Measurements from ENCODE around the gene CCNG1. TPM values are rescaled to one million over a fixed set of nuclear protein-coding genes. Genes with fewer than 3 reads are reported as not detected.

CCNG1 gene
- total RNA-seq, 1 experiment from 2014 or later = 196 TPM

GRCh38 chr5:163478126-163478981, 41.0 kb downstream of the CCNG1 start:
- H3K36me3 Mint-ChIP-seq (ENCODE audit: insufficient read depth, unreplicated experiment) = peaks cover 17% of the 10 kb centered on the region
- intact Hi-C loops (cut with micrococcal nuclease) = no loop called here
- ChIA-PET CTCF (interaction anchor here (0.7 to 2.6 kb wide), 6 partner anchors 9 to 30 kb away, joined by 3 to 7 read pairs (median 3); partner anchors contain the start of genes HMMR and NUDCD2), POLR2A (interaction anchor here (0.6 to 18.0 kb wide), 10 partner anchors 10 to 53 kb away, joined by 3 to 284 read pairs (median 6); partner anchors contain the start of genes HMMR, MAT2B and NUDCD2)
- no TSS peak for BruUV-seq (replicated peaks)
- H3K27ac Mint-ChIP-seq (ENCODE audit: low read depth, unreplicated experiment) = peak overlapping the region; percentile 80
- no peaks in the 10 kb centered on the region for H3K9me3 Mint-ChIP-seq (ENCODE audit: unreplicated experiment)
- DNase-seq (ENCODE audit: unreplicated experiment) = peak; percentile 34
- TF ChIP-seq, protein P1, sequence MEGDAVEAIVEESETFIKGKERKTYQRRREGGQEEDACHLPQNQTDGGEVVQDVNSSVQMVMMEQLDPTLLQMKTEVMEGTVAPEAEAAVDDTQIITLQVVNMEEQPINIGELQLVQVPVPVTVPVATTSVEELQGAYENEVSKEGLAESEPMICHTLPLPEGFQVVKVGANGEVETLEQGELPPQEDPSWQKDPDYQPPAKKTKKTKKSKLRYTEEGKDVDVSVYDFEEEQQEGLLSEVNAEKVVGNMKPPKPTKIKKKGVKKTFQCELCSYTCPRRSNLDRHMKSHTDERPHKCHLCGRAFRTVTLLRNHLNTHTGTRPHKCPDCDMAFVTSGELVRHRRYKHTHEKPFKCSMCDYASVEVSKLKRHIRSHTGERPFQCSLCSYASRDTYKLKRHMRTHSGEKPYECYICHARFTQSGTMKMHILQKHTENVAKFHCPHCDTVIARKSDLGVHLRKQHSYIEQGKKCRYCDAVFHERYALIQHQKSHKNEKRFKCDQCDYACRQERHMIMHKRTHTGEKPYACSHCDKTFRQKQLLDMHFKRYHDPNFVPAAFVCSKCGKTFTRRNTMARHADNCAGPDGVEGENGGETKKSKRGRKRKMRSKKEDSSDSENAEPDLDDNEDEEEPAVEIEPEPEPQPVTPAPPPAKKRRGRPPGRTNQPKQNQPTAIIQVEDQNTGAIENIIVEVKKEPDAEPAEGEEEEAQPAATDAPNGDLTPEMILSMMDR (IDR thresholded peaks at IDR 0.05; ENCODE audit: unreplicated experiment) = no peak
- no peaks in the 10 kb centered on the region for H3K27me3 Mint-ChIP-seq (ENCODE audit: insufficient read depth, unreplicated experiment)
- H3K4me3 Mint-ChIP-seq (ENCODE audit: unreplicated experiment) = no peak overlapping the region
- H3K4me1 Mint-ChIP-seq (ENCODE audit: insufficient read depth, unreplicated experiment) = peaks cover 18% of the 10 kb centered on the region

- TF ChIP-seq, protein P1 (IDR thresholded peaks at IDR 0.05; ENCODE audit: unreplicated experiment) = no peak
- H3K4me3 Mint-ChIP-seq (ENCODE audit: unreplicated experiment) = no peak overlapping the region
- no peaks in the 10 kb centered on the region for H3K27me3 Mint-ChIP-seq (ENCODE audit: insufficient read depth, unreplicated experiment)
- DNase-seq (ENCODE audit: unreplicated experiment) = no peak
- intact Hi-C loops (cut with micrococcal nuclease) = no loop called here
- no peaks in the 10 kb centered on the region for H3K9me3 Mint-ChIP-seq (ENCODE audit: unreplicated experiment)
- no TSS peak for BruUV-seq (replicated peaks)
- ChIA-PET CTCF (interaction anchor here (1.0 to 2.6 kb wide), 5 partner anchors 10 to 29 kb away, joined by 3 to 7 read pairs (median 6); partner anchors contain the start of genes HMMR and NUDCD2), POLR2A (interaction anchor here (0.6 to 18.0 kb wide), 9 partner anchors 10 to 53 kb away, joined by 3 to 284 read pairs (median 7); partner anchors contain the start of genes HMMR, MAT2B and NUDCD2)
- peaks cover 18% of the 10 kb centered on the region for H3K4me1 Mint-ChIP-seq (ENCODE audit: insufficient read depth, unreplicated experiment)
- H3K27ac Mint-ChIP-seq (ENCODE audit: low read depth, unreplicated experiment) = peak overlapping the region; percentile 80
- peaks cover 17% of the 10 kb centered on the region for H3K36me3 Mint-ChIP-seq (ENCODE audit: insufficient read depth, unreplicated experiment)
Measured at GRCh38 chr5:163478982-163479271, 41.5 kb downstream of the CCNG1 start.

GRCh38 chr5:163489055-163489744, 51.8 kb downstream of the CCNG1 start:
- H3K27ac Mint-ChIP-seq (ENCODE audit: low read depth, unreplicated experiment) = peak overlapping the region; percentile 14
- H3K36me3 Mint-ChIP-seq (ENCODE audit: insufficient read depth, unreplicated experiment) = peaks cover 12% of the 10 kb centered on the region
- no TSS peak for BruUV-seq (replicated peaks)
- H3K4me1 Mint-ChIP-seq (ENCODE audit: insufficient read depth, unreplicated experiment) = peaks cover 4% of the 10 kb centered on the region
- no peaks in the 10 kb centered on the region for H3K27me3 Mint-ChIP-seq (ENCODE audit: insufficient read depth, unreplicated experiment)
- no peak overlapping the region for H3K4me3 Mint-ChIP-seq (ENCODE audit: unreplicated experiment)
- no peaks in the 10 kb centered on the region for H3K9me3 Mint-ChIP-seq (ENCODE audit: unreplicated experiment)
- intact Hi-C loops (cut with micrococcal nuclease) = no loop called here
- ChIA-PET CTCF (interaction anchor here (0.6 to 2.0 kb wide), 10 partner anchors 9 to 1013 kb away, joined by 3 to 9 read pairs (median 5); no protein-coding TSS in a partner anchor), POLR2A (interaction anchor here (1.2 to 4.6 kb wide), 7 partner anchors 10 to 29 kb away, joined by 3 to 23 read pairs (median 5); partner anchors contain the start of genes HMMR, MAT2B and NUDCD2)
- TF ChIP-seq, protein P1 (IDR thresholded peaks at IDR 0.05; ENCODE audit: unreplicated experiment) = peak; percentile 14
- DNase-seq (ENCODE audit: unreplicated experiment) = peak; percentile 66

- ChIA-PET CTCF (interaction anchor here (0.6 to 2.0 kb wide), 10 partner anchors 10 to 1014 kb away, joined by 3 to 9 read pairs (median 5); no protein-coding TSS in a partner anchor), POLR2A (interaction anchor here (0.8 to 4.6 kb wide), 7 partner anchors 9 to 30 kb away, joined by 3 to 23 read pairs (median 5); partner anchors contain the start of genes HMMR, MAT2B and NUDCD2)
- H3K36me3 Mint-ChIP-seq (ENCODE audit: insufficient read depth, unreplicated experiment) = peaks cover 12% of the 10 kb centered on the region
- intact Hi-C loops (cut with micrococcal nuclease) = no loop called here
- no peaks in the 10 kb centered on the region for H3K9me3 Mint-ChIP-seq (ENCODE audit: unreplicated experiment)
- no peak overlapping the region for H3K27ac Mint-ChIP-seq (ENCODE audit: low read depth, unreplicated experiment)
- DNase-seq (ENCODE audit: unreplicated experiment) = no peak
- TF ChIP-seq, protein P1 (IDR thresholded peaks at IDR 0.05; ENCODE audit: unreplicated experiment) = no peak
- H3K4me1 Mint-ChIP-seq (ENCODE audit: insufficient read depth, unreplicated experiment) = peaks cover 4% of the 10 kb centered on the region
- H3K27me3 Mint-ChIP-seq (ENCODE audit: insufficient read depth, unreplicated experiment) = no peaks in the 10 kb centered on the region
- H3K4me3 Mint-ChIP-seq (ENCODE audit: unreplicated experiment) = no peak overlapping the region
- BruUV-seq (replicated peaks) = no TSS peak
Measured at GRCh38 chr5:163489745-163490075, 52.3 kb downstream of the CCNG1 start.

Measured in MCF 10A (cell line).